ENCODE data around the gene SLC2A8.

SLC2A8 gene

DNA sequence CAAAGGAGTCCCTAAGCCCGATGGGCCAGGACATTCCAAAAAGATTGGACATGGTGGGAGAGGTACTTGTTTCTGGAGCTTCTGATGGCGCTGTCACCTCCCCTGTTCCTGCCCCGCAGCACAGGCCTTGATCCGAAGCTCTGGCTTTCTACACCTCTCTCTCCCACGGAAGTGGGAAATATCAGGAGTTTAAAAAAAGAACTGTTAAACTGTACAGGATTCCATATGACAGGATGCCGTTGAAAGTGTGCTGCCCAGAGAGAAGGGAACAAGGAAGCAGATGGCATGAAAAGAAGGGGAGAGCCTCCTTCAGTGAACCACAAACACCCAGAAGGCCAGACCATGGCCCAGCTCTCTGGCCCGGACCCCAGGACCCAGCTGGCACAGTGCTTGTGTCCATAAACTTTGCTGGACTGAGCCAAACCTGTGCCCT, 26.8 kb upstream of the SLC2A8 start:
- TF ChIP-seq, protein P1, sequence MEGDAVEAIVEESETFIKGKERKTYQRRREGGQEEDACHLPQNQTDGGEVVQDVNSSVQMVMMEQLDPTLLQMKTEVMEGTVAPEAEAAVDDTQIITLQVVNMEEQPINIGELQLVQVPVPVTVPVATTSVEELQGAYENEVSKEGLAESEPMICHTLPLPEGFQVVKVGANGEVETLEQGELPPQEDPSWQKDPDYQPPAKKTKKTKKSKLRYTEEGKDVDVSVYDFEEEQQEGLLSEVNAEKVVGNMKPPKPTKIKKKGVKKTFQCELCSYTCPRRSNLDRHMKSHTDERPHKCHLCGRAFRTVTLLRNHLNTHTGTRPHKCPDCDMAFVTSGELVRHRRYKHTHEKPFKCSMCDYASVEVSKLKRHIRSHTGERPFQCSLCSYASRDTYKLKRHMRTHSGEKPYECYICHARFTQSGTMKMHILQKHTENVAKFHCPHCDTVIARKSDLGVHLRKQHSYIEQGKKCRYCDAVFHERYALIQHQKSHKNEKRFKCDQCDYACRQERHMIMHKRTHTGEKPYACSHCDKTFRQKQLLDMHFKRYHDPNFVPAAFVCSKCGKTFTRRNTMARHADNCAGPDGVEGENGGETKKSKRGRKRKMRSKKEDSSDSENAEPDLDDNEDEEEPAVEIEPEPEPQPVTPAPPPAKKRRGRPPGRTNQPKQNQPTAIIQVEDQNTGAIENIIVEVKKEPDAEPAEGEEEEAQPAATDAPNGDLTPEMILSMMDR (IDR thresholded peaks at IDR 0.05; ENCODE audit: low read depth, low read length), result no peak
- H3K4me1 ChIP-seq, result no peaks in the 10 kb centered on the region
- no peak for DNase-seq
- no peaks in the 10 kb centered on the region for H3K27me3 ChIP-seq
- no peak overlapping the region for H3K4me3 ChIP-seq (ENCODE audit: low read depth, low read length)
- peaks cover 5% of the 10 kb centered on the region for H3K36me3 ChIP-seq
- no peaks in the 10 kb centered on the region for H3K9me3 ChIP-seq

DNA sequence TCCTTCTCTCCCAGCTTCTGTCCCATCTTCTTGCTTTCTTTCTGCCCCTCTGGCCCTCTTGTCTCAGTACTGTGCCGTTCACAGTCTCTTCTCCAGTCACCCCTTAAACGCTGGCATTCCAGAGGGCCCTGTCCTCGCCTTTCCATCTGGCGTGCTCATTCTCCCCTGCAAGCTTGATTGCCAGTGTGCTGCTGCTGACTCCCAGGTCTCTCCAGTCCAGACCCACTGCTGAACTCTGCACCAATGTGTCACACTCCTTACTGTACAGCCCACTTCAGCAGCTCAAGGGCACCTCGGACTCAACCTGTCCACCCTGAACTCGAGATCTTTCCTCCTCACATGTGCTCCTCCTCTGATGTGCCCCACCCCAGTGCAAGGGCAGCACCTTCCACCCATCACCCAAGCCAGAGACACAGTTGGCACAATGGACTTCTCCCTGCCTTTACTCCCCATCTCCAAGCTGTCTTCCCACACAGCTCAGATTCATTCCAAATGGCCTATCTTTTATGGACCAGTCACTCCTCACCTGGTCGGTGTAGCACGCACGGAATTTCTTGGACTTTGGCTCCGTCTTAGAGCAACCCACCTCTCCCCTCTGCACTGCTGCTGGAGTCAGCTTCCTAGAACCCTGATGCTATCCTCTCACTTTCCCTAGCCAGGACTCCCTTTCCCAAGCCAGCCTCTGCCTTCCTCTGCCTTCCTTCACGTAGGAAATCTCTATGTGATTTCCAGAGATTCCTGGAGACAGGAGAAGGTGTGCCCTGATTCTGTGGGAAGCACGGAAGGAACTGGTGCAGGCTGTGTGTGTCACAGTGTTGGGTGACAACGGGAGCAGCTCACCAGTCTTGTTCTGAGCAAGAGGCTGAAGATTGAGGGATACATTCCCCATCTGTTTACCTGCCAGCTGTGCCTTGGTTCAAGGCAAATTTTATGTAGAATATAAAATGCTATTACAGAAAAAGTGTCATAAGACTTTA, 26.0 kb upstream of the SLC2A8 start:
- TF ChIP-seq, protein P1 (IDR thresholded peaks at IDR 0.05; ENCODE audit: low read depth, low read length), result no peak
- Histone ChIP-seq H3K36me3 (peaks cover 5% of the 10 kb centered on the region), H3K4me1 (no peaks in the 10 kb centered on the region), H3K27me3 (no peaks in the 10 kb centered on the region), H3K4me3 (ENCODE audit: low read depth, low read length) (no peak overlapping the region), H3K9me3 (no peaks in the 10 kb centered on the region)
- DNase-seq, result no peak

DNA sequence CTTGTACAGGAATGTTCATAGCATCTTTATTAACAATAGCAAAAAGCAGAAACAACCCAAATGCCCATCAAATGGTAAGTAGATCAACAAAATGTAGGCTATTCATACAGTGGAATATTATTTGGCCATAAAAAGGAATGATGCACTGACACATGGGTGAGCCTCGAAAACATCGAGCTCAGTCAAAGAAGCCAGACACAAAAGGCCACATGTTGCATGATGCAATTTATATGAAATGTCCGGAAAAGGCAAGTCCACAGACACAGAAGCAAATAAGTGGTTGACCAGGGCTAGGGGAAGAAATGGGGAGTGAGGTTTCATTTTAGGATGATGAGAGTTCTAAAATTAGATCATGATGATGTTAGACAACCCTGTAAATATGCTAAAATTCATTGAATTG, 16.5 kb upstream of the SLC2A8 start:
- TF ChIP-seq, protein P1 (IDR thresholded peaks at IDR 0.05; ENCODE audit: low read depth, low read length), result no peak
- Histone ChIP-seq H3K4me3 (ENCODE audit: low read depth, low read length) (no peak overlapping the region), H3K4me1 (peaks cover 5% of the 10 kb centered on the region; the same call in 1 of the 2 replicates), H3K36me3 (no peaks in the 10 kb centered on the region), H3K9me3 (no peaks in the 10 kb centered on the region), H3K27me3 (no peaks in the 10 kb centered on the region)
- no peak for DNase-seq

- H3K36me3 ChIP-seq, result no peaks in the 10 kb centered on the region
- no peak overlapping the region for H3K4me3 ChIP-seq (ENCODE audit: low read depth, low read length)
Measured at GRCh38 chr9:127382541-127382940, 14.4 kb upstream of the SLC2A8 start.

DNA sequence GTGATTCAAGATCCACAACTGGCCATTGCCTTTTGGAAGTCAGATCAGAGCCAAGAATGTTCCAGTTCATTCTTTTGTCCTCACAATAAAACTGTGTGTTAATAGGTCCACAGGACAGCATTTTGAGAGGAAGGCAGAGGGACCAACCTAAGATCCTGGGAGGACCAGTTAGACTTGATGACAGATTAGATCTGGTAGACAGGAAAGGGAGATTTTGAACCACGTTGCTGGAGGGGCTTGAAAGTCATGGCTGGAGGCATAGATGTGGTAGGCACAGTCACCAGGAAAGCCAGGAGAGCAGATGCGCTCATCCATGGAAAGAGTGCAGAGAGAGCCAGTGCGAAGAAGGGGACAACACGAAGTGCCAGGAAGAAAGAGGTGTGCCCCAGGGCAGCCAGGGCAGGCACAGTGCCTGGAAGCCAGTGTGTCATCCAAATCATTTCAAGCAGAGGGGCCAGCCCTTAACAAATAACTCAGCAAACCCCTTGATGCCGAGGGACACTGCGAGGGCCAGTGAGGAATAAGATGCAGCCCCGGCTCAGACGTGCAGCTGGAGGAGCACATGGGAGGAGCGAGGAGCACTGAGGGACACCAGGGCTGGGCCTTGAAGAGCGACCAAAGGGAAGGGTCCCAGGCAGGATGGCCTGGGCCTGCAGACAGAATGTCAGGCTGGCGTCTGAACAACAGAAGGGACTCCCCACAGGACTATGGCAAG, 12.8 kb upstream of the SLC2A8 start:
- Histone ChIP-seq H3K36me3 (no peaks in the 10 kb centered on the region), H3K27me3 (no peaks in the 10 kb centered on the region), H3K9me3 (no peaks in the 10 kb centered on the region), H3K4me3 (ENCODE audit: low read depth, low read length) (no peak overlapping the region), H3K4me1 (peaks cover 5% of the 10 kb centered on the region)
- DNase-seq, result no peak
- TF ChIP-seq, protein P1 (IDR thresholded peaks at IDR 0.05; ENCODE audit: low read depth, low read length), result no peak

More at GRCh38 chr9:127382541-127382940, 14.4 kb upstream of the SLC2A8 start:
- H3K27me3 ChIP-seq, result no peaks in the 10 kb centered on the region
- TF ChIP-seq, protein P1 (IDR thresholded peaks at IDR 0.05; ENCODE audit: low read depth, low read length), result no peak
- H3K9me3 ChIP-seq, result no peaks in the 10 kb centered on the region
- DNase-seq, result no peak
- H3K4me1 ChIP-seq, result peaks cover 5% of the 10 kb centered on the region; the same call in 1 of the 2 replicates
